H1 (cell line): ENCODE results near the gene GID8. TPM values are rescaled to one million over a fixed set of nuclear protein-coding genes. Genes with fewer than 3 reads are reported as not detected.

Source experiments
- CTCF ChIA-PET: fragments of 300-600 bp; sonication (Branson Sonifier 250); formaldehyde crosslinking; loops from one replicate; lab custom pipeline; 2021; ENCODE audit not compliant: partially characterized antibody; lab: Charles Lee
- POLR2A ChIA-PET: fragments of 300-600 bp; sonication (Branson Sonifier 250); formaldehyde crosslinking; loops from one replicate; lab custom pipeline; 2021; ENCODE audit warnings: inconsistent platforms; ENCODE audit not compliant: partially characterized antibody; lab: Charles Lee
- DNase-seq, 2 experiments: peaks; one replicate each; pipeline versions ENCODE4 v3.0.0 to v3.0.0-alpha.2; 2010 to 2022; ENCODE audit warnings: low spot score in 2 of 2, low read depth in 1 of 2, mixed read lengths in 1 of 2
- FAIRE-seq: peaks from 2 replicates; lab custom pipeline; 2011; peaks lifted over from hg19 to GRCh38; lab: Jason Lieb, UNC
- H2AFZ ChIP-seq: 2 replicates; pipeline ENCODE4 v1.8.1; 2012; ENCODE audit warnings: low read length, inconsistent platforms
- H2AK5ac ChIP-seq: 2 replicates; pipeline ENCODE4 v1.6.1; 2013; ENCODE audit warnings: low read depth, low read length
- H2BK120ac ChIP-seq: replicated peaks from 2 replicates; pipeline ENCODE3; 2013; ENCODE audit warnings: low read depth, low read length, inconsistent platforms
- H2BK12ac ChIP-seq: 2 replicates; pipeline ENCODE4 v1.6.1; 2013; ENCODE audit warnings: low read depth, low read length
- H2BK15ac ChIP-seq: 2 replicates; pipeline ENCODE4 v1.6.1; 2013; ENCODE audit warnings: low read length
- H2BK20ac ChIP-seq: 2 replicates; pipeline ENCODE4 v1.6.1; 2013; ENCODE audit warnings: low read length
- H2BK5ac ChIP-seq: 2 replicates; pipeline ENCODE4 v1.6.1; 2013; ENCODE audit warnings: low read depth, low read length
- H3K14ac ChIP-seq: 2 replicates; pipeline ENCODE4 v1.6.1; 2013; ENCODE audit warnings: inconsistent platforms; ENCODE audit not compliant: insufficient read length
- H3K18ac ChIP-seq: 2 replicates; pipeline ENCODE4 v1.6.1; 2013; ENCODE audit warnings: low read length; ENCODE audit errors: extremely low read depth
- H3K23ac ChIP-seq: 2 replicates; pipeline ENCODE4 v1.6.1; 2013; ENCODE audit warnings: inconsistent platforms; ENCODE audit not compliant: insufficient read length
- H3K23me2 ChIP-seq: 2 replicates; pipeline ENCODE4 v1.6.1; 2013; ENCODE audit warnings: low read depth, low read length
- H3K27ac ChIP-seq: 2 replicates; pipeline ENCODE4 v1.6.1; 2011; ENCODE audit warnings: low read depth, low read length, inconsistent platforms
- H3K27me3 ChIP-seq, 4 experiments: replicated peaks in 1 of 4; 1 replicate in 1 of 4; 2 replicates in 3 of 4; pipeline versions ENCODE4 v1.6.1 to v1.8.1; 2011 to 2013; ENCODE audit warnings: low read length in 3 of 4, mild to moderate bottlenecking in 3 of 4, inconsistent platforms in 2 of 4, mixed read lengths in 2 of 4, moderate library complexity in 1 of 4; ENCODE audit not compliant: control insufficient read depth in 3 of 4, insufficient read depth in 3 of 4; ENCODE audit errors: extremely low read depth in 1 of 4
- H3K36me3 ChIP-seq, 4 experiments: 2 replicates each; pipeline versions ENCODE4 v1.6.1 to v1.8.1; 2011 to 2013; ENCODE audit warnings: mild to moderate bottlenecking in 4 of 4, low read length in 3 of 4, moderate library complexity in 2 of 4, control low read depth in 1 of 4, inconsistent platforms in 1 of 4; ENCODE audit not compliant: insufficient read depth in 4 of 4, control insufficient read depth in 2 of 4
- H3K4ac ChIP-seq: replicated peaks from 2 replicates; pipeline ENCODE3; 2013; ENCODE audit warnings: low read length, low read depth, mixed read lengths, inconsistent platforms; ENCODE audit not compliant: insufficient read length
- H3K4me1 ChIP-seq, 4 experiments: replicated peaks in 1 of 4; 1 replicate in 1 of 4; 2 replicates in 3 of 4; pipeline versions ENCODE4 v1.6.1 to v1.8.1; 2011 to 2013; ENCODE audit warnings: low read length in 3 of 4, inconsistent platforms in 2 of 4, mixed read lengths in 1 of 4; ENCODE audit not compliant: insufficient read depth in 4 of 4, control insufficient read depth in 3 of 4
- H3K4me2 ChIP-seq, 2 experiments: 2 replicates each; pipeline versions ENCODE4 v1.6.1 to v1.8.1; 2011 to 2013; ENCODE audit warnings: low read depth in 2 of 2, low read length in 2 of 2, control low read depth in 1 of 2, inconsistent platforms in 1 of 2, mild to moderate bottlenecking in 1 of 2; ENCODE audit not compliant: insufficient read depth in 1 of 2
- H3K4me3 ChIP-seq, 4 experiments: fragments of 200-600, 300-600 bp in 1 of 4; sonication (generic), shearing (Covaris generic), sonication (Bioruptor Twin) in 1 of 4; 2 replicates each; pipeline versions ENCODE4 v1.5.1 to v1.8.1; 2011 to 2016; ENCODE audit warnings: low read length in 4 of 4, low read depth in 3 of 4, control low read depth in 2 of 4, inconsistent platforms in 2 of 4, mild to moderate bottlenecking in 2 of 4, mixed read lengths in 1 of 4, moderate library complexity in 1 of 4; ENCODE audit not compliant: insufficient read depth in 2 of 4; ENCODE audit errors: extremely low read depth in 1 of 4
- H3K56ac ChIP-seq: replicated peaks from 2 replicates; pipeline ENCODE3; 2013; ENCODE audit warnings: low read depth, mild to moderate bottlenecking, mixed read lengths, low read length, inconsistent platforms; ENCODE audit not compliant: insufficient read length
- H3K79me1 ChIP-seq: 2 replicates; pipeline ENCODE4 v1.6.1; 2013; ENCODE audit warnings: low read depth, low read length, control low read depth
- H3K79me2 ChIP-seq, 2 experiments: 2 replicates each; pipeline versions ENCODE4 v1.6.1 to v1.8.1; 2012 to 2013; ENCODE audit warnings: low read length in 2 of 2, mild to moderate bottlenecking in 2 of 2, inconsistent platforms in 1 of 2; ENCODE audit not compliant: insufficient read depth in 2 of 2, control insufficient read depth in 1 of 2
- H3K9ac ChIP-seq, 4 experiments: replicated peaks in 1 of 4; 1 replicate in 1 of 4; 2 replicates in 3 of 4; pipeline versions ENCODE4 v1.6.1 to v1.8.1; 2011 to 2013; ENCODE audit warnings: low read depth in 3 of 4, low read length in 3 of 4, control low read depth in 2 of 4, mild to moderate bottlenecking in 2 of 4, moderate library complexity in 2 of 4, inconsistent platforms in 1 of 4; ENCODE audit errors: extremely low read depth in 1 of 4
- H3K9me3 ChIP-seq, 2 experiments: 2 replicates each; pipeline versions ENCODE4 v1.6.1 to v1.8.1; 2012 to 2013; ENCODE audit warnings: mild to moderate bottlenecking in 2 of 2, moderate library complexity in 2 of 2, control low read depth in 1 of 2, inconsistent platforms in 1 of 2, low read depth in 1 of 2, low read length in 1 of 2, mixed read lengths in 1 of 2; ENCODE audit not compliant: insufficient read depth in 2 of 2
- H4K20me1 ChIP-seq, 2 experiments: replicated peaks in 1 of 2; 2 replicates each; pipeline versions ENCODE3 to v1.8.1; 2011 to 2013; ENCODE audit warnings: inconsistent platforms in 2 of 2, low read length in 2 of 2, mild to moderate bottlenecking in 1 of 2; ENCODE audit not compliant: insufficient read depth in 2 of 2, control insufficient read depth in 1 of 2
- H4K5ac ChIP-seq: 2 replicates; pipeline ENCODE4 v1.6.1; 2013; ENCODE audit warnings: low read length, low read depth, mixed read lengths, inconsistent platforms; ENCODE audit not compliant: insufficient read length
- H4K8ac ChIP-seq: 2 replicates; pipeline ENCODE4 v1.8.0; 2013; ENCODE audit warnings: mild to moderate bottlenecking, moderate library complexity, low read length, inconsistent platforms; ENCODE audit not compliant: insufficient read depth; ENCODE audit errors: extremely low read depth
- H4K91ac ChIP-seq: replicated peaks from 2 replicates; pipeline ENCODE3; 2013; ENCODE audit warnings: low read length, mixed read lengths, inconsistent platforms; ENCODE audit not compliant: insufficient read length
- CBX5 ChIP-seq: fragments of 300-800, 300-1000 bp; sonication (generic); IDR thresholded peaks from 2 replicates; pipeline ENCODE4 v1.7.1; 2016; ENCODE audit warnings: antibody characterized with exemption, low read length, low read depth
- CHD2 ChIP-seq: IDR thresholded peaks from 2 replicates; pipeline ENCODE4 v1.6.1; 2012; ENCODE audit warnings: low read length, improper control_type of control experiment
- CTCF ChIP-seq, 3 experiments: IDR thresholded peaks; 1 replicate in 2 of 3; 2 replicates in 1 of 3; pipeline versions ENCODE4 v1.5.1 to v1.6.1; 2011; ENCODE audit warnings: low read length in 3 of 3, mild to moderate bottlenecking in 3 of 3, inconsistent platforms in 2 of 3, low read depth in 1 of 3, moderate library complexity in 1 of 3; ENCODE audit not compliant: insufficient read depth in 1 of 3; ENCODE audit errors: control extremely low read depth in 1 of 3
- E2F6 ChIP-seq: IDR thresholded peaks from 2 replicates; pipeline ENCODE4 v1.6.1; 2012; ENCODE audit warnings: inconsistent platforms
- HDAC6 ChIP-seq: IDR thresholded peaks from one replicate; pipeline ENCODE4 v1.7.1; 2012; ENCODE audit warnings: low read depth, mild to moderate bottlenecking, inconsistent platforms, low read length, moderate library complexity
- KDM1A ChIP-seq: fragments of 200-600, 300-600 bp; sonication (generic); IDR thresholded peaks from 2 replicates; pipeline ENCODE4 v1.7.1; 2016; ENCODE audit warnings: mild to moderate bottlenecking, low read length, borderline replicate concordance
- ZNF274 ChIP-seq: IDR thresholded peaks from 2 replicates; pipeline ENCODE4 v1.7.0; 2012; ENCODE audit warnings: low read length, borderline replicate concordance; ENCODE audit errors: extremely low read depth
- WGBS, 2 experiments: shearing (Covaris generic) in 1 of 2; methylation state at CpG; one replicate each; pipeline versions ENCODE4 v1.1.6 to v1.1.7; 2013 to 2015; ENCODE audit warnings: low lambda C conversion rate in 2 of 2, mixed read lengths in 2 of 2, inconsistent platforms in 1 of 2, low coverage in 1 of 2, missing lambda C conversion rate in 1 of 2; ENCODE audit not compliant: insufficient replicate concordance in 2 of 2, insufficient coverage in 1 of 2, insufficient read length in 1 of 2; ENCODE audit errors: extremely low coverage in 1 of 2, missing lambda C conversion rate in 1 of 2; 5-methylcytosine and 5-hydroxymethylcytosine counted together
- polyA plus RNA-seq, 7 experiments: library from polyadenylated mRNA; depleted of rRNA in 3 of 7; stranded (reverse) in 5 of 7; unstranded in 2 of 7; fragments of >200 nt in 5 of 7; fragments of 200-250 nt in 2 of 7; gene quantifications; 1 replicate in 5 of 7; 2 replicates in 1 of 7; 4 replicates in 1 of 7; pipeline versions ENCODE4 v1.2.1 to v1.2.3, GENCODE V29; 2011 to 2013; ENCODE audit warnings: missing spikeins in 2 of 7, mixed read lengths in 2 of 7
- total RNA-seq: library from RNA; stranded (reverse); fragmentation: NEBNext Ultra II Directional; extraction: Animal tissue kit (Norgen Biotek cat#: 25700); gene quantifications from 2 replicates; pipeline ENCODE4 v1.2.1, GENCODE V29; 2021

The GID8 gene
- total and polyA plus RNA-seq, 2 of the 8 experiments (the other 6 are each of a cell fraction or from before 2014, with no cell fraction given) = 39.7 to 72.9 TPM

DNA sequence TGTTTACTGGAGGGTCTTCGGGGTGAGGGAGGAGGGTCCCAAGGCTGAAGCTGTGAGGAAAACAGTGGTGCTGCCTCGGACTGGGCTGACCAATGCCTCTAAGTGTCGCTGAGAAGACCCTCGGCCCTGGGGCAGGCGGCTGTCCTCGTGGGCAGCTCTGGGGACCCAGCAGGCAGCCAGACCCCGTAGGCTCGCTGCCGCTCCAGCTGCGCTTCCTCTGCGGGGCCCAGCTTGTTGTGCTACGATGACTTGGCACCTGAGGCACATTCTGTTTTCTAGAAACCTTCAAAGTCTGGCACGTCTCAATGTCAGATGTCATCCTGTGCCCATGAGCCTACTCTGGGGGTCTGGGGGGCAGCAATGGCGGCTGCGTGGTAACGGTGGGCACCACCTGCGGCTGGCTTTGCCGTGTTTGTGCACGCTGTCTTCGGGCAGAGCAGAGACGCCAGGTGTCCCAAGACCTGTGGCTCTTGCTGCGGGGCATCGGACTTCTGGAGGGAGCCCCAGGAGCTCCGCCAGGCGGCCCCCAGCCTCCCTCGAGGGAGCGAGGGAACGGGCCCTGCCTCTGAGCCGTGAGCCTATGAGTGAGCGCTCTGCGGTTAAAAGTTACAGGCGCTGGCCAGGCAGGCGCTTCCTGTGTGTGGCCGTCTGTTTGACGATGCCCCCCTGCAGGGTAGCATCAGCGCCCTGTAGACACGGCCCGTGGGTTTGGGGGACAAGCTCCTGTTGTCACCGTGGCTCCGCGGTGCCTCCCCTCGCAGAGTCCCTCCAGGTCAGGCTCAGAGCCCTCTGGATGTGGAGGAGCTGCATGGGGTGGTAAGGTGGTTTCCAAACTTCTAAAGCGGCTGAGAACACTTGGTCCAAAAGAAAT, 21.4 kb downstream of the GID8 start:
- H3K4ac ChIP-seq = no peak overlapping the region
- no peak overlapping the region for H3K27ac ChIP-seq
- peaks cover 3 to 13% (median 5%) of the 10 kb centered on the region in 4 experiments; a peak in 5 of 8 replicates for H3K36me3 ChIP-seq
- H3K23me2 ChIP-seq = no peaks in the 10 kb centered on the region
- H2BK12ac ChIP-seq = no peak overlapping the region
- H3K4me1 ChIP-seq = peaks cover 0 to 10% (median 4%) of the 10 kb centered on the region in 4 experiments; a peak in 6 of 7 replicates
- H4K5ac ChIP-seq = no peak overlapping the region
- H3K27me3 ChIP-seq = no peaks in the 10 kb centered on the region
- peak overlapping the region; percentile 42; the same call in 1 of the 2 replicates for H4K8ac ChIP-seq
- no peak for DNase-seq
- peaks cover 2 to 16% of the 10 kb centered on the region in 2 experiments for H4K20me1 ChIP-seq
- H2AK5ac ChIP-seq = no peak overlapping the region
- peaks cover 0 to 9% of the 10 kb centered on the region in 2 experiments; a peak in 1 of 4 replicates for H3K79me2 ChIP-seq
- H3K18ac ChIP-seq = no peak overlapping the region
- no peak overlapping the region; the same call in 1 of the 2 replicates for H2BK5ac ChIP-seq
- no peaks in the 10 kb centered on the region for H3K9me3 ChIP-seq
- H2AFZ ChIP-seq = no peak overlapping the region
- ChIA-PET POLR2A (interaction anchor here (0.9 to 1.3 kb wide), 3 partner anchors 11 to 72 kb away, joined by 3 to 7 read pairs (median 3); no protein-coding TSS in a partner anchor), CTCF (interaction anchor here (0.8 to 1.9 kb wide), 8 partner anchors 9 to 221 kb away, joined by 3 to 9 read pairs (median 4); no protein-coding TSS in a partner anchor)
- no peak overlapping the region for H4K91ac ChIP-seq
- H3K56ac ChIP-seq = no peak overlapping the region
- H3K23ac ChIP-seq = no peak overlapping the region
- no peak overlapping the region for H2BK15ac ChIP-seq
- 85% methylated on average over 33 of the region's 43 CpGs; no CpG with 5 or more reads in 1 of the 2 experiments for WGBS, 2 experiments
- H2BK20ac ChIP-seq = no peak overlapping the region
- H3K4me3 ChIP-seq = no peak overlapping the region
- no peak overlapping the region for H2BK120ac ChIP-seq
- no peak for FAIRE-seq
- H3K9ac ChIP-seq = no peak overlapping the region; a peak in 1 of 7 replicates
- H3K79me1 ChIP-seq = peaks cover 3% of the 10 kb centered on the region; the same call in 1 of the 2 replicates
- H3K14ac ChIP-seq = no peak overlapping the region
- H3K4me2 ChIP-seq = no peak overlapping the region
- TF ChIP-seq CHD2 (no peak), E2F6 (no peak), KDM1A (no peak), HDAC6 (no peak), ZNF274 (no peak), CTCF (IDR thresholded peaks at IDR 0.05; ENCODE audit: control extremely low read depth in 1 of 3, insufficient read depth in 1 of 3, low read depth in 1 of 3, low read length in 3 of 3) (no peak), CBX5 (no peak)
